B cell (primary cell): ENCODE data around the gene NMT2.

Experiments used
- CTCF ChIP-seq: fragments of 200-600 bp; IDR thresholded peaks from one replicate; pipeline ENCODE4 v1.8.0; 2022; ENCODE audit warnings: antibody characterized with exemption, mild to moderate bottlenecking
- EZH2 ChIP-seq: IDR thresholded peaks from 2 replicates; pipeline ENCODE4 v1.6.1; 2012; ENCODE audit warnings: borderline replicate concordance, low read depth, mild to moderate bottlenecking, moderate library complexity, low read length; ENCODE audit not compliant: insufficient read depth, poor library complexity, severe bottlenecking

- TF ChIP-seq CTCF (no peak), EZH2 (no peak)
Measured at GRCh38 chr10:15202639-15203038, 34.1 kb upstream of the NMT2 start.
